ENCODE measurements around the gene GAS6.
"Not testable (repeated sequence)": the region's sequence is repeated elsewhere in the genome, so short reads cannot be mapped to it uniquely, and the experiment has no call there.

The GAS6 gene

DNA sequence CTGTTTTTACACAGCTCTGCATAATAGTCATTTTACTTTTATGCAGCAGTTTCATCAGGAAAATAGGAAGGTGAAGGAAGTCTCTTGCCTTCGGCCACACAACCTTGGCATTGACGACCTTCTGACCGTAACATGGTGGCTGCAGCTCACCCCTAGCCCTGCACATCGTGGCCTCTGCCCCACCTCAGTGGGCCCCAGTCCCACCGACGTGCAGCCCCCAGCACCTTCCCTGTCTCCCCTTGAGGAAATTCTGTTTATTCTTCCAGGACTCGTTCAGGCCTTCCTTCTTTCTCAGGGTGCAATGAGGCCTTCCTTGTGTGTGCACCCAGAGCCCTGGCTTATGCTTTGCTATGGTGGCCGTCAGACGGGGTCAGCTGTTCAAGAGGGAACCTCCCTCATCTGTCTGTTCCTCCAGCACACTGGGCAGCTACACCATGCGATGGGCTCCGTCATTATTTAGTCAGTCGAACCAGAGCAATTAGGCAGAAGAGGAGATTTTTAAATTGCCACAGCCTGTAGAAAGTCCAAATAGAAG is 71.6 kb downstream of the GAS6 start:
- in situ Hi-C loops (cut with HindIII; ENCODE audit: low pct_ligation_motif_present, low pct_unique_long_range_greater_than_20kb, low sequenced_read_pairs): no loop called here
- no peak for DNase-seq

DNA sequence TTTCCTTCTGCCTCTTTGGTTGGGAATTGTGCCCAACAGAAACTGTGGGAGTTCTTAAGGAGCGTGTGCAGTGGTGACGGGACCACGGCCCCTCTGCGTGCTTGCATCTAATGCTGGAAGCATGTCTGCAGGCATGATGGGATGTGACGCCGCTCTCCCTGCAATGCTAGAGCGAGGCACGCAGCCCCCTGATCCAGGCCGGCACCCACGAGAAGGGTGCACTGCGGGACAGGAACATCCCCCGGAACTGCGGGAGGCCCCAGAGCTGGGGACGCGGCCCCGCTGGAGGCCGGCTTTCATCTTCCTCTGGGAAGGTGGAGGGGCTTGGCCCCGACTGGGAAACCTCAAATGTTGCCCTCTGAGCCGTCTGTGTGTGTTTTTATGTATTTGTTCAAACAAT is 72.1 kb downstream of the GAS6 start:
- in situ Hi-C loops (cut with HindIII; ENCODE audit: low pct_ligation_motif_present, low pct_unique_long_range_greater_than_20kb, low sequenced_read_pairs): no loop called here
- DNase-seq: no peak

DNA sequence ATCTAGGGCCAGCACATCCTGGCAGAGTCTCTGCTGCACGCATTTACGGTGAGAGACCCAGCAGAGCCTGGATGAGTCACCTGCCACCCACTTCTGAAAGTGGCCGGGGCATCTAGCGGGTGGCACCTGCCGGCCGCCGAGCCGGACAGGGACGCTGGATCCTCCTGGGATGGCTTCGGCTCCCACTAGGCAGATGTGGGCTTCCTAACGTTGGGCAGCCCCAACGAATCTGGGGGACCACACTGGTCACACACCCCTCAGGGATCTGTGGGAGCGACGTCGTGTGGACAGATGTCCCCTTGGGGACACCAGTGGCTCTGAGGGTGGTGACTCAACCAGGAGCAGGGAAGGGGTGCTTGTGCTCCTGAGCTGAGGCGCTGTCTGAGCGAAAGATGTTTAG is 72.7 kb downstream of the GAS6 start:
- in situ Hi-C loops (cut with HindIII; ENCODE audit: low pct_ligation_motif_present, low pct_unique_long_range_greater_than_20kb, low sequenced_read_pairs): no loop called here
- no peak for DNase-seq

DNA sequence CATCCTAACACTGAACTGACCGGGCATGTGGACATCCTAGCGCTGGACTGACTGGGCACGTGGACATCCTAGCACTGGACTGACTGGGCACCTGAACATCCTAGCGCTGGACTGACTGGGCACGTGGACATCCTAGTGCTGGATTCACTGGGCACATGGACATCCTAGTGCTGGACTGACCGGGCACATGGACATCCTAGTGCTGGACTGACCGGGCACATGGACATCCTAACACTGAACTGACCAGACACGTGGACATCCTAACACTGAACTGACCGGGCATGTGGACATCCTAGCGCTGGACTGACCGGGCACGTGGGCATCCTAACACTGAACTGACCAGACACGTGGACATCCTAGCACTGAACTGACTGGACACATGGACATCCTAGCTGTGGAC is 73.9 kb downstream of the GAS6 start:
- DNase-seq; in situ Hi-C loops (cut with HindIII; ENCODE audit: low pct_ligation_motif_present, low pct_unique_long_range_greater_than_20kb, low sequenced_read_pairs): not testable (repeated sequence)

DNA sequence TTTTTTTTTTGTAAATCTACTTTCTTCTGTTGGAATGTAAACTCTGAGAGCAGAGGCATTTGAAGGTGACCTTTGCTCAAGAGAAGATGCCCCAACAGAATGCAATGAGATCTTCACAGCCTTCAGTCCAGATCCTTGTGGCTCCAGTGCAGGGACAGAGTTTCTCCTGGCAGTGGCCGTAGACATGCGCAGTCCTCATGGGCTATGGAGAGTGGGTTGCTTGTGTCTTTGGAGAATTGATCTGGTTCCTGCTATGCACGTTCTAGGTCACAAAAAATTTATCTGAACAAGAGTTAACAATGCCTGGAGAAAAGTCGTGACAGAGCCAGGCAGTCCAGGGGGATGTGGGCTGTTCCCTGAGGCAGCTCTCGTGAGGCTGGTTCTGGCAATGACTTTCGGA is 74.7 kb downstream of the GAS6 start:
- in situ Hi-C loops (cut with HindIII; ENCODE audit: low pct_ligation_motif_present, low pct_unique_long_range_greater_than_20kb, low sequenced_read_pairs): no loop called here
- no peak for DNase-seq

DNA sequence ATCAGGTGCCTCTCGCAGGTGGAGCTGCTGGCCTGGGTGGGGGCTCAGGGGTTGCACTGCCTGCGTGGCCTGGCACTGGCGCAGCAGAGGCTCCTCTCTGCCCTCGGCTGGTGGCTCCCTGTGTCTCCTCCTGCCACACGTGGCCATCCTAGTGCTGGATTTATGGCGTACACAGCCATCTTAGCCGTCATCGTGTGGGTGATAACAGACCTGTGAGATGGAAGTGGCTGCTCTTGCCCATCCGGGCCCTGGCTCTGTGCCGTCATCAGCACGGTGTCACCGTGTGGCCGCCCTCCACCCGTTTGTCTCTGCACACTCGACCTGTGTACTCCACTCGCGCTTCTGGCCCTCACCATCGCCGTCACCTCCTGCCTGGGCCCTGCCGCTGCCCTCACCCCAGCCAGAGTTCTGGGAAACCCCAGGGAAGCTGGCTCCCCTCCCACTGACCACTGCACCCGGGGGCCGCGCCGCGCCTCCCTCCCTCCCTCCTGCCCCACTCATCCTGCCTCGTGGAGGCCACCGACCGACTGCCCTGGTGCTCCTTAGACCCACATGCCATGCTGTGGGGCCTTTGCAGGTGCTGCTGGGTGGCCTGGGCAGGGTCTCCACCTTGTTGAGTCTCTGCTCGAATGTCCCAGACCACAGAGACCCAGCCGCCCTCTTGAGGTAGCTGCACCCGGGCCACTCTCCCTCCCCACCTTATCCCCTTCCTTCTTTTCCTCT is 75.3 kb downstream of the GAS6 start:
- DNase-seq: no peak

DNA sequence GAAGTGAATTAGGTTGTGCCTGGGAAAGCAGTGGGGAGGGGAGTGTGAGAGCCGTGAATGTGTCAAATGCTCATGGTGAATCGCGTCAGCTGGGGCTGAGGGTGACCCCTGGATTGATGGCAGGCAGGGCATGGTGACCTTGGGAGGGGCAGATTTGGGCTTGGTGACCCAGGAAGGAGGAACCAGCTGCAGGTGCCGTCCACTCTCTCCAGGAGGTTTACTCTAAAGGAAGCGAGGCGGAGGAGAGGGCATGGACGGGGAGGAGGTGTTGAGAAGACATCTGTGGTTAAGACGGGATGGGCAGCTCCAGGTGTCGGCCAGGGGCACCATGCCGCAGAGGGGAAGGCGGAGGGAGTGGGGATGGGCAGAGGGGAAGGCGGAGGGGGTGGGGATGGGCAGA is 76.2 kb downstream of the GAS6 start:
- no peak for DNase-seq
- in situ Hi-C loops (cut with HindIII; ENCODE audit: low pct_ligation_motif_present, low pct_unique_long_range_greater_than_20kb, low sequenced_read_pairs): no loop called here

More for the DNA sequence above, 75.3 kb downstream of the GAS6 start:
- in situ Hi-C loops (cut with HindIII; ENCODE audit: low pct_ligation_motif_present, low pct_unique_long_range_greater_than_20kb, low sequenced_read_pairs): no loop called here

DNA sequence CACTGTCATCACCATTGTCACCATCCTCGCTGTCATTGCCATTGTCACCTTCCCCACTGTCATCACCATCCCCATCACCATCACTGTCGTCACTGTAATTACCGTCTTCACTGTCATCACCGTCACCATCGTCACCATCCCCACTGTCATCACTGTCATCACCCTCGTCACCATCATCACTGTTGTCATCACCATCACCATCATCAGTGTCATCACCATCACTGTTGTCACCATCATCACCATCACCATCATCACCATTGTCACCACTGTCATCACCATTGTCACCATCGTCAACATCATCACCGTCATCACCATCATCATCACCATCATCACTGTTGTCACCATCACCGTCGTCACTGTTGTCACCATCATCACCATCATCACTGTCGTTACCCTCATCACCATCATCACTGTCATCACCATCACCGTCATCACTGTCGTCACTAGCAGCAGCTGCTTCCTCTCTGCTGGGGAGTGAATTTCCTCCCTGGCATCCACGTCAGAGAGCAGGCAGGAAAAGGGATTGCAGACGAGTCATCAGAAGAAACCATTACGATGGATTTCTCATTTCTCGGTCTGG is 77.5 kb downstream of the GAS6 start:
- in situ Hi-C loops (cut with HindIII; ENCODE audit: low pct_ligation_motif_present, low pct_unique_long_range_greater_than_20kb, low sequenced_read_pairs): no loop called here
- no peak for DNase-seq

DNA sequence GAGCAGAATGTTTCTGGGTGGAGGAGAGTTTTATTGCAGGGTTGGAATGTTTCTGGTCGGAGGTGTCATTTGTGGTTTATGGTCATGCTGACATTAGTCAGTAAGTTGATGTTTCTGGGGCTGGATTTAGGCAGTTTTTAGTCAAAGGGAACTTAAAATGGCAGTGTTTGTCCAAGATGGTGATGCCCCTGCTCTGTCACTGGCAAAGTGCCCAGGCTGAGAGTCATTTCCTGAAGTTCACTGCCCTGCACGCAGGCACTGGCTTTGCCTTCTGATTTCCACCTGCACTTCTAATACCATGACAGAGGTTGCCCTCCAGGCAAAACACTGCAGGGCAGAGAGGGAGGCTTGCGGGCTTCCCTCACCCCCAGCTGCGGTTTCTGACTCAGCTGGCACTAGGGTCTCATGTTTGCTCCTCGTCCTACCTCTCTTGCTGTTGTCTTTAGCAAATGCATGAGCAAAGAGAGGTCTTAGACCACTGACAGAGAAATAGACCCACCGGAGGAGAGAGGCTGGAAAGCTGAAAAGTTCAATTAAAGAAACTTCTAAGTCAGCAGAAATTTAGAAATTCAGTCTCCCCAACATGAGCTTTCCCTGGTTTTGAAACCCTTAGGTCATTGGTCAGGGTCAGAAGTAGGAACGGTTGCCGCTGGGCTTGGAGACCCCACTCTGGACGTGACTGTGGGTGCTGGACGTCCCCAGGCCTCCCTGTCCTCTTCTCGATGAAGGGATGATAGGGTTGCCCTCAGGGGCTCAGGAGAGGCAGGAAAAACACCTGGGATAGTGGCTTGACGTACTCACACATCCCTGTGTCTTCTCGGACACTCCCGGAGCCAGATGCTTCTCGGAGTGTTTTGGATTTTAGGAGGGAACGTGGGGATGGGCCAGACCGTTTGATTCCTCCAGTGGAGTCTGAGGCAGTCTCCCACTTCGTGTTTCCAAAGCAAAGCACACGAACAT is 78.5 kb downstream of the GAS6 start:
- in situ Hi-C loops (cut with HindIII; ENCODE audit: low pct_ligation_motif_present, low pct_unique_long_range_greater_than_20kb, low sequenced_read_pairs): no loop called here
- peak; percentile 89 for DNase-seq

DNA sequence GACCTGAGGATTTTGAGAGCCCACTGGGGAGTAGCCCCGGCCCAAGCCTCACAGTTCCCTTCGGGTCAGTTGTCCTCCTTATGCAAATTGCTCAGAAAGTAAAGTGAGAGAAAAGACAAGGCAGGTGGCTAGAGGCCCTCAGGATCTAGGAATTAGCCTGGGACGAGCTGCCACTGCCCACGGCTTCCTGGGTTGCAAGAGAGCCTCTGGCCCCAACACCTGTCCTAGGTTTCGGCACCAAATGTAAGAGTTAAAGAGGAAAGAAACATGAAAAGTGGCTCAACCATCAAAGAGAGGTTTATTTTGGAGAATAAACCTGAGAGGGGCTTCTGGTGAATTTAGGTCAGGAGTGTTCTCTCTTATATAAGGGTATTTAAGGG is 79.2 kb downstream of the GAS6 start:
- DNase-seq: no peak
- in situ Hi-C loops (cut with HindIII; ENCODE audit: low pct_ligation_motif_present, low pct_unique_long_range_greater_than_20kb, low sequenced_read_pairs): no loop called here

DNA sequence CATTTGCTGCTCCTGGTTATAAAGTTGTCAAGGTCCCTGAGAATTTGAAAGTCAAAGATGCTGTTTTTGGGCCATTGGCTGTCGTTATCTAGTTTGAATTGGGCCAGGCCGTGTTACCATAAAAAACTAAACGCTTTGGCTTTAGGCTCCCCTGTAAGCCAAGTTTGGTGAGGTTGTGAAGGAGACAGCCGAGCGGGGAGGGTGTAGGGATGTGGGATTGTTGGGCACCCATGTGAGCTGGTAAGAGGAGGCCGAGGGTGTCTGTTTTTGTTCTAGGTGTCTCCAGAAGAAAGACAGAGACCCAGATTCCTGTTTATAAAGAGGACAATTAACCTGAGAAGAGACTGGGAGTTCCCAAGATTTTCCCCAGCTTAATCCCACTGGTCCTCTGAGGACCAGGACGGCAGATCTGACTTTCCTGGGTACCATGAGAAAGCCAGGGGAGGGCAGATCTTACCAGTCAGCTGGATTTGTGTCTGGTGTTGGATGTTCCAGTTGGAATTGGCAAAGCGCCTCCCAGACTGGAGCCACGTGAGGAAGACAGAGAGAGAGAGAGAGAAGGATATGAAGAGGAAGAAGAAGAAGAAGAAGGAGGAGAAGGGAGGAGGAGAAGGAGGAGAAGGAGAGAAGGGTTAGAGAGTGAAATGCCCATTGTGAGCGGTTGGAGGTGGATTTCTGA is 79.8 kb downstream of the GAS6 start:
- in situ Hi-C loops (cut with HindIII; ENCODE audit: low pct_ligation_motif_present, low pct_unique_long_range_greater_than_20kb, low sequenced_read_pairs): no loop called here
- DNase-seq: no peak

DNA sequence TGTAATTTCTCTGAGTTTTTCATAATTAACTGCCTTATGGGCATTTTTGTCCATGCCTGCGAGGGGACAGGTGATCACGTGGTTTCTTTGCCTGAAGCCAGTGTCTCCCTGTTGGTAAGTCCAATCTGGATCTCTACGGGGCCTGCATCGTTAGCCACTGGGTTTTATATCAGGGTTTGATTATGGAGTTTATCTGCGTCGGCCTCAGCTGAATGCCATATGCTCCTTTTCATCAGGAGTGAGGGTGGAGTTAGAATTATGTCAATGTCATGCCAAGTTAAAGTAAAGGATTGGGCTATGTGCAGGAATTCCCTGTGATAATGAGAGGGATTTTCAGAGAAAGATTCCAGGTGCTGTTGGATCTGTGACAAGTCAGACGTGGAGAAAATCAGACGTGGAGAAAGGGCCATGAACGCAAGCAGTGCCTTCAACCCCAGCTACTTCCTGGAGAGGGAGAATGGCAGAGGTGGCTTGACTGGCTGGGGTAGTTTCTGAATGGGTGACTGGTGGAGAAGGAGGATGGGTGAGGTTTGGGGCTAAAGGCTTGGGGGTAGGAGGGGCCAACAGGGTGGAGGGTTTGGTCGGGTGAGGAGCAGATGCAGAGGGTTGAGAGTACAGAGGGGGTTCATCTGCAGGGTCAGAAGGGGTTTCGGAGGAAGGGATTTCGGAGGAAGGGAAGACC is 80.5 kb downstream of the GAS6 start:
- in situ Hi-C loops (cut with HindIII; ENCODE audit: low pct_ligation_motif_present, low pct_unique_long_range_greater_than_20kb, low sequenced_read_pairs): no loop called here
- DNase-seq: no peak

DNA sequence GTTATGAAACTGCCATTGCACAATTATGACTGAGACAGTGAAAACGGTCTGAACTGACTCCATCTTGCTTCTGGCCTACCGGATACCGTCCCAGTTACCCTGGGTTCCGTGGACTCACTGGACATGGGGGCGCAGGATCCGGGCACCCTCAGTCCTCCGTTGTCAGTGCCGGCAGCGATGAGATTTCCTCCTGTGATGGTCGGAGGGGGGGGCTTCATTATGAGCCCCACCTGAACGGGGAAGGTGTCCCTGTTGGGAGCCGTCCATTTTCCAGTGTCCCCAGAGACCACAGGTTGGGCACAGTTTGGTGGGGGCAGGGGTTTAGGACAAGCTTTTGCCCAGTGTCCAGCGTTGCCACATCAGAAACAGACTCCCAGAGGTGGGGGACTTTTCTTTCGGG is 81.4 kb downstream of the GAS6 start:
- in situ Hi-C loops (cut with HindIII; ENCODE audit: low pct_ligation_motif_present, low pct_unique_long_range_greater_than_20kb, low sequenced_read_pairs): no loop called here
- DNase-seq: no peak

DNA sequence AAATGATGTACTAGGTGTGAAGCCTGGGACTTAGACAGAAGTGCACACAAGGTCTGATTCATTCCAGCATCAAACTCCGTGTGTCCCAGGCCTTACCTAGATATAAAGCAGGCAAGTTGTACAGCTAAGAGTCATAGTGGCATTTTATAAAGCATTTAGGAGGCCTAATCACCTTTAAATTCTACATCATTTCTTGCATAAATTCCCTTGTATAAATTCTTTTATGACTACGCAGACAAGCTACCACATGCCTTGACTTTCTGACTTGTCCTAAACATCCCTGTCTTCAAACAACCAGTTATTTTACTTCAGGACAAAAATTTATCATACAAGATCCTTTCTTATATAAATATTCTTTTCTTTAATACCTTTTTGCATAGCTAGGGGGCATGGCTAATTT is 82.3 kb downstream of the GAS6 start:
- DNase-seq: no peak
- in situ Hi-C loops (cut with HindIII; ENCODE audit: low pct_ligation_motif_present, low pct_unique_long_range_greater_than_20kb, low sequenced_read_pairs): no loop called here

DNA sequence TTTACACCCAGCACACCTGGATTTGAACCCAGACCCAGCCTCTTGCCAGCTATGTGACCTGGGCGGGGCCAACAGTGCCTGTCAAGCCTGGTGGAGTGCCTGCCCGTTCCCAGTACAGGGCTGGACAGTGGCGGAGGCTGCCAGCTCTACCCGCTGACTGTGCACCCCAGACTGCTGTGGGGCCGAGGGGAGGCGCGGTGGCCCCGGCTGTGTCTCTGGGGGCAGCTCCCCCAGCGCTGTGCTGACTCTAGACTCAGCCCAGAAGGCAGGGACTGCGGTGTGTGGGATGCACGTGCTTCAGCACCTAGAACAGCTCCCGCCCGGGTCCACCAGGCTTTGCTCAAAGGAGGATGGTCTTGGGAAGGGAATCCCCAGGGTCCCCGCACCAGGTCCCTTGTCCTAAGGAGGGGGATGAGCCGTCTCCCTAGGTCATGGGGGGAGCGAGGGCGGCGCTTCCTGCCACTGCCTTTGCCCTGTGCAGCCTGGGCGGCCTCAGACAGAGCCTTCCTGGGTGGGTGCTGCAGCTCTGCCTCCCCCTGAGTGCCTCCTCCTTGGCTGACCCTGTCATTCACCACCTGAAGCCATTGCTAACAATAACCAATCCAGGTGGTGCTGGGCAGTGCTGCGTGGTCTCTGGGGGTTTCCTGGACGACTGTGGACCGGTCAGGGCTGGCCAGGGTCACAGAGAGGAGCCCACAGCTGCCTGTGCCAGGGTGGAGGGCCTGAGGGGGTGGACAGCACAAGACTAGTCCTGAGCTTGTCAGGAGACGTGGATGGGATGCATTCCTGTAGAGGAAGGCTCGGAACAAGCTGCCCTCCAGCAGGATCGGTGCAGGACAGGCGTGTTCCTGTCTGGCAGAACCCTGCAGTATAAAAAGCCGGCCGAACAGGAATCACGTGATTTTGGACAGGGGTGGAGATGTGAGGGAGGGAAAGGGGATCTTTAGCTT is 86.3 kb downstream of the GAS6 start:
- DNase-seq: no peak
- in situ Hi-C loops (cut with HindIII; ENCODE audit: low pct_ligation_motif_present, low pct_unique_long_range_greater_than_20kb, low sequenced_read_pairs): no loop called here

DNA sequence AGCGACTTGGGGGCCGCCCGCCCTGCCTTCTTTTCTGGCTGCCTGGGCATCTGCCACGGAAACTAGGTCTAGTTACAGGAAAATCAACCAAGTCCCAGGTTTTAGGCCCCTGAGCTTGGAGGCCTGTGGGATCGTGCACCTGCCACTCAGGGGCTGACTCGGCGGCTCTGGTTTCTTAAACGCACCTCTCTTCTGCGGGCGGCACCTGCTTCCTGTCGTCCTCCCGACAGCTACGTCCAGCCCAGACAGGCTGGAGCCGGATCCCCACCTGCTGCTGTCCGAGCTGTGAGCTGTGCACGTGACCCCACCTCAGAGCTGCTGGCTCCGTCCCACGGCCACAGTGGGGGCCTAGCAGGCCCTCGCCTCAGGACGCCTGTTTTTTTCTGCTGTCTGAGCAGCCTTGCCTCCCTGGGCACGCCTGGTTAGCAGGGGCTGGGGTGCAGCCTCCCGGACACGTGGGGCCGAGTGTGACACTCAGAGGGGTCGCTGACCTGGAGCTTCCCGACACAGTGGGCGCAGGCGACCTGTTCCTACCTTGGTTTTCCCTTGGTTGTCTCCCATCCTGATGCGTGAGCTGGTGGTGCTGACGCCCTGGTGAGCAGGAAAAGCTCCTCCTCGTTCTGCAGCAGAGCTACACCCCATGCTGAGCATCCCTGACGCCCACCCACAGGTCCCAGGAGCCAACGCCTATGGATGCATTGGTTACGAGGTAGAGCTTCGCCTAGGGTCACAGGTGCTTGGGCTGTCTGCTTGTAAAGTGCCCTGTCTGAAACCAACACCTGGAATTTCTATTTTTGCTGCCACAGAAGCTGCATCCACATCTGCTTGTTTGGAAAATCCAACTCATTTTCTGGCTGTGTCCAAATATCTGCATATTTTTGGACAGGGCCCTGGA is 87.4 kb downstream of the GAS6 start:
- no peak for DNase-seq
- in situ Hi-C loops (cut with HindIII; ENCODE audit: low pct_ligation_motif_present, low pct_unique_long_range_greater_than_20kb, low sequenced_read_pairs): no loop called here
